Measurements from ENCODE around the gene SUSD4.

DNA sequence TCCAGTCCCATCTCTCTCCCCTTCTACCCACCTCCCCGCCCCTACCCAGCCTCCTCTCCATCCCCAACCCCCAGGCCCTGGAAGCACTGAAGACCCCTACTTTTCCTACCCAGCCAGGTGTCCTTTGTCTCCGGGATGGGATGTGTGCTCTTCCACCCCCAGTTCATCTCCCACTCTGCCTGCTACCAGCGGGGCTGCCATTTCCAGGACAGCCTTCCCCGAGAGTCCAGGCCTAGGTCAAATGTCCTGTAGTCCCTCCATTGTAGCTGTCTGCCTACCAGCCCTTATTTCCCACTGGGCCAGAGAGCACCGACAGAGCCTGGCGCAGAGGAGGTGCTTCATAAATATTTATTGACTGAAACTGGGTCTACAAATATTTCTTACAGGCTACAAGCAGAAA, 148.9 kb downstream of the SUSD4 start:
- no peak for TF ChIP-seq SUZ12 (IDR thresholded peaks at IDR 0.05; ENCODE audit: extremely low read depth, insufficient read depth, insufficient read length)
- no peak for TF ChIP-seq ZNF274 (IDR thresholded peaks at IDR 0.05; ENCODE audit: low read depth, low read length)
- no peak for TF ChIP-seq YY1 (IDR thresholded peaks at IDR 0.05; ENCODE audit: insufficient read depth, insufficient read length)
